HG03095 (cell line): ENCODE data around the gene NEIL1.

Source experiments
- ATAC-seq: cut with Tn5 transposase; IDR thresholded peaks from one replicate; pipeline ENCODE4 v1.9.1; 2021; ENCODE audit warnings: moderate library complexity; ENCODE audit not compliant: unreplicated experiment

The NEIL1 gene

GRCh38 chr15:75355369-75355768 is 8.5 kb downstream of the NEIL1 start:
- no peak for ATAC-seq

GRCh38 chr15:75356006-75356405 is 9.2 kb downstream of the NEIL1 start:
- ATAC-seq: no peak

DNA sequence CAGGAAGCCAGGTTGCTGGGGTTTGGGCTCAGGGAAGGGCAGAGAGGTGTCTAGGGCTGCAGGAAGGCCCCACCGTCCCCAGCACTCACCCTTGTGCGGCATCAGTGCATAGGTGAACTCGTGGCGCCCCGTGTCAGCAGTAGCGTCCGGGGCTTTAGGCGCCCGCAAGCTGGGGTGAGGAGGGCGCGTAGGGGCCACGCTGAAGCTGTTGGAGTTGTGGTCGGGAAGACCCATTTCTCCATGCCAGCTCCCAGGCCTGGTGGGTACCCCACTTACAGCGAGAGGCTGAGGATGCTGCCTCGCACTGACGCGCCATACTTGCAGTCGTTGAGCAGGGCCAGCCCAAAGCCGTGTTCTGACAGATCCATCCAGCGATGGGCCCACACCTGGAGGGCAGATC is 9.7 kb downstream of the NEIL1 start:
- no peak for ATAC-seq

GRCh38 chr15:75357976-75358673 is 11.3 kb downstream of the NEIL1 start:
- no peak for ATAC-seq

DNA sequence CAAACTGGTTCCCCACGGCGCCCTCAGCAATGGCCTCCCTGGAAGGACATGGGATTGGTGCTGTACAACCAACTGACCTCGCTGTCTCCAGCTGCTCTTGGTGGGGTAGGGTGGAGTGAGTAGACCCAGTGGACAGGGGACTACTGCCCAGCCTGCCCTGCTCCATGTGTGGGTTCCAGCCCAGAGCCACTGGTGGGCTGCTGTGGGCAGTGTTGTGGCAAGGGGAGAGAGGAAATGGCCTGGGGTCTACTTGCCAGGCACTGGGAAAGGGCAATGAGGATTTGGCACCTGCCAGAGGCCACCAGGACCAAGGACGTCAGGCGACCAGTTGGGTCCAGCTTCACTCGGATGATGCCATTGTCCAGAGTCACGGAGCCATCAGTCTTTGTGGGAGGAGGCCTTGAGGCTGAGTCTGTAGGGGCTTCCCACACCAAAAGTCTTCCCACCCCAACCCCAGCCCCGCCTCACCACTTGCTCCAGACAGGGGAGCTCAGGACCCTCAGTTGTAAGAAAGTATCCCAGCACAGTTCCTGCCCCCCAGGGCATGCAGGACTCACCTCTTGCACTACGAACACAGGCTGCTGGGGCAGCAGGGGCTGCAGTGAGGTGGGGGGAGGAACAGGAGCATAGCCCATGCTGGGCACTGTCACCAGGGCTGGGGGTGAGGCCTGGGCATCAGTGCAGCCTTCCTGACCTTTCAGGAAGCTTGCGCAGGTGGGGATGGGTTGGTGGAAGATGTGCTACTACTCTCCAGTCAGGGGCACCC is 12.1 kb downstream of the NEIL1 start:
- no peak for ATAC-seq

- ATAC-seq: no peak
Observed at GRCh38 chr15:75359537-75360250, 12.9 kb downstream of the NEIL1 start.

DNA sequence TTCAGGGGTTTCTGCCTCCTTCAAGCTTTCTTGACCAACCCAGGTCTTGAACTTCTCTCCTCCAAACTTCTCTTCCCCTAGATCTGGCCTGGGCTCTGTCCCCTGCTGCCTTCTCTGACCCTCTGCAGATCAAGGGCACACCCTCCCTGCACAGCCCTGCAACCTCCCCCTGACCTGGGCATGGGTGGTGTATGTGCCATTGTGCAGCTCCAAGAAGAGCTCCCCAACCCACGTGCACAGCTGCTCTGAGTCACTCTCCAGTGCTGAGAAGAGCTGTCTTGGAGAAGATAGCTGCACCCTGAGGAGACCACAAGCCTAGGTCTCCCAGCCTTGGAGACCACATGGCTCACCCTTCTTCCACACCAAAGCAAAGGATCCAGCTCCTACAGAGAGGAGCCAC is 13.6 kb downstream of the NEIL1 start:
- no peak for ATAC-seq

- no peak for ATAC-seq
Observed at GRCh38 chr15:75360856-75361255, 14.0 kb downstream of the NEIL1 start.

- no peak for ATAC-seq
Observed at GRCh38 chr15:75361361-75361988, 14.6 kb downstream of the NEIL1 start.

GRCh38 chr15:75361989-75362641 is 15.3 kb downstream of the NEIL1 start:
- ATAC-seq: no peak

- no peak for ATAC-seq
Observed at GRCh38 chr15:75362642-75363249, 15.9 kb downstream of the NEIL1 start.

DNA sequence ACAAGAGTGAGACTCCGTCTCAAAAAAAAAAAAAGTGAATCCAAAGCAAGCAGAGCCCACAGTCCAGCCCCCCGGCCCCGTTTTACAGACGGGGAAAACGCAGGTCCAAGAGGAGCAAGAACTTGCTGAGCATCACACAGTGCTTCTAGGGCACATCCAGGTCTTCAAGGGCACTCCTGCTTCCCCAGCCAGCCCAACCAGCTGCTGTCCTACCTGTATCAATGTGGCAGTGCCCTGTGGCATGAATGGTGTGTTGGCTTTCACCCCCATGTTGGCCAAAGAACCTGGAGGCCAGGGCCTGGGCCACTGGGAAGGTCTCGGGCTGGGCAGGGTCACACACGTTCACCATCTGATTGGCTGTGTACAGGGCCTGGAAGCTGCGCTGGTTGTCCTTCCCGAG is 16.9 kb downstream of the NEIL1 start:
- ATAC-seq: no peak

- no peak for ATAC-seq
Observed at GRCh38 chr15:75364881-75365280, 18.0 kb downstream of the NEIL1 start.

DNA sequence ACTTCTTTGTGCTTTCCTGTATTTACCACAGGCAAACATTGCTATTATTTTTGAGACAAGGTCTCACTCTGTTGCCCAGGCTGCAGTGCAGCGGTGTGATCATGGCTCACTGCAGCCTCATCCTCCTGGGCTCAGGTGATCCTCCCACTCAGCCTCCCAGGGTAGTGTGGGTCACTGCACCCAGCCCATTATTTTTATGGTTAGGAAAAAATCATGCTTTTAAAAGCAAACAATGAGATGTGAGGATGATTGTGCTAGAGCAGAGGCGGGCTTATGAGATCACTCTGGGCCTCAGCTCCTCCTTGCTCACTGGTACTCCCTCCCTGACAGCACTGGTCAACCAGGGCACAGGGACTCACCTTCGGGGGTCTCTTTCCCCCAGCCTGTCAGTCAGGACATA is 19.3 kb downstream of the NEIL1 start:
- no peak for ATAC-seq

DNA sequence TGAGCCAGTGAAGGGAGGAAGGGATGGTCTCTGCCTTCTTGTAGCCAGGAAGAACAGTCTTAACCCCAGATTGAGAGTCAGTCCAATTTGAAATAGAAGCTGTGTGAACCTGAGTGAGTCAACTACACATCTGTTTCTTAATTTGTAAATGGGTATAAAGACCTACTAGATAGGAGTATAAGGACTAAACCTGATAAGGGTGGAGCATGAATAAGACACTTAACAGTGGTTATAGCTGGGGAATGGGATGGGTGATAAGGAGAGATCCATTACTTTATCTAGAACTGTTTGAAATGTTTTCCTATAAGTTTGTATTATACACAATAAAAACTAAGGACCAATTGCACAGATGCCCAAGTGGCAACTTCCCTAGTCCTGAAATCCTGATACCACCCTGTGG is 20.2 kb downstream of the NEIL1 start:
- no peak for ATAC-seq

- peak; percentile 1 for ATAC-seq
Observed at GRCh38 chr15:75367406-75367912, 20.6 kb downstream of the NEIL1 start.

GRCh38 chr15:75367913-75368688 is 21.3 kb downstream of the NEIL1 start, which contains the start of gene MAN2C1:
Gene MAN2C1 (minus strand): TSS chr15:75368607. CDS start chr15:75368583, 24 bp downstream.
- peak; percentile 88 for ATAC-seq

GRCh38 chr15:75368689-75369239 is 21.9 kb downstream of the NEIL1 start:
- no peak for ATAC-seq
